Stimulated activated naive B cell treated with anti-CD40 and anti-IgM and Interleukin-4, amounts not matched to agents 10 μg/mL and 1 μg/mL and 100 μg/mL, for 72 hours (primary cell): ENCODE results near the gene PPP6R2.
"Not testable (repeated sequence)": the region's sequence is repeated elsewhere in the genome, so short reads cannot be mapped to it uniquely, and the experiment has no call there.

Source experiments
- ATAC-seq, 2 donors: fragments of 150-1000 bp; cut with Tn5 transposase; replicated peaks; 2 replicates each; pipeline ENCODE4 v1.10.0; 2021; ENCODE audit warnings: moderate library complexity in 1 of 2
- DNase-seq: peaks from one replicate; pipeline ENCODE4 v3.0.0; 2021
- H3K27ac Mint-ChIP-seq: one replicate; pipeline ENCODE4 v1.8.0; 2022; ENCODE audit warnings: mild to moderate bottlenecking, mixed read lengths
- H3K27me3 Mint-ChIP-seq, 2 donors: one replicate each; pipeline ENCODE4 v1.8.0; 2022; ENCODE audit warnings: mixed read lengths in 2 of 2
- H3K36me3 Mint-ChIP-seq, 2 donors: one replicate each; pipeline ENCODE4 v1.8.0; 2022; ENCODE audit warnings: mixed read lengths in 2 of 2, mild to moderate bottlenecking in 1 of 2
- H3K4me1 Mint-ChIP-seq, 2 donors: one replicate each; pipeline ENCODE4 v1.8.0; 2022; ENCODE audit warnings: mixed read lengths in 2 of 2, mild to moderate bottlenecking in 1 of 2
- H3K4me3 Mint-ChIP-seq, 2 donors: one replicate each; pipeline ENCODE4 v1.8.0; 2022; ENCODE audit warnings: mild to moderate bottlenecking in 2 of 2, mixed read lengths in 2 of 2, moderate library complexity in 1 of 2
- H3K9me3 Mint-ChIP-seq, 2 donors: one replicate each; pipeline ENCODE4 v1.8.0; 2022; ENCODE audit warnings: mixed read lengths in 2 of 2, mild to moderate bottlenecking in 1 of 2

Gene PPP6R2

DNA sequence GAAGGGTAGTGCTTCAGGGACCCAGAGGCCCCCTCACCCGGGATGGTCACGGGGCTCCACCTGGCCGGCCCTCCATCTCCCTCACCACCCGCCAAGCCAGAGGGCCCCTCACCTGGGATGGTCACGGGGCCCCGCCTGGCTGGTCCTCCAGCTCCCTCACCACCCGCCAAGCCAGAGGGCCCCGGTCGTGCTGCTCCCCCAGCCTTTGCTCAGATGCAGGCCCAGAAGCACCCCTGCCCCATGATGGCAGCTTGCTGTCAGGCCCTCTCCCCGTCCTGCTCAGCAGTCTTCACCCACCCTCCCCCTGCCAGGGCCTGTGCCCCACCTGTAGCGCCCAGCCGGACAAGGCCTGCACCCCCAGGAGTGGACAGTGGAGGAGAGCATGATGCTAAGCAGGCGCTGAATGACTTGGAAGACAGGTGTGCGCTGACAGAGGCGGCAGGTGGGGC is 23.6 kb upstream of the PPP6R2 start:
- ATAC-seq (no peak), DNase-seq (no peak)
- Mint-ChIP-seq H3K9me3 (no peaks in the 10 kb centered on the region), H3K4me1 (peaks cover 12 to 17% of the 10 kb centered on the region in 2 donors), H3K27ac (no peak overlapping the region), H3K4me3 (no peak overlapping the region), H3K27me3 (no peaks in the 10 kb centered on the region), H3K36me3 (no peaks in the 10 kb centered on the region)

DNA sequence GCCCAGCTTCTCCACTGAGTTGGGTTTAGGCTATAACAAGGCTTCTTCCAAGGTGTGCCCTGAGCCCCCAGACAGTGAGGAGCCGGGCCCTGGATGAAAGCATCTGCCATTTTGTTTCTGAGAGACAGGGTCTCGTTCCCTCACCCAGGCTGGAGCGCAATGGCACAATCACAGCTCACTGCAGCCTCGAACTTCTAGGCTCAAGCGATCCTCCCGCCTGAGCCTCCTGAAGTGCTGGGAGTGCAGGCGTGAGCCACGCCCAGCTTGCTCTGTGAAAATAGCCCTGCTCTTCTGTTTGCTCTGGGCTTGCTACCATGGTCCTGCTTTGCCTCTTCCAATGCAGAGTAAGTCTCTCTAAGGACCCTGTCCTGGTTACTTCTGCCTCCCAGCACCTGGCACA is 23.0 kb upstream of the PPP6R2 start:
- Mint-ChIP-seq H3K27me3 (no peaks in the 10 kb centered on the region), H3K4me3 (no peak overlapping the region), H3K36me3 (no peaks in the 10 kb centered on the region), H3K9me3 (no peaks in the 10 kb centered on the region), H3K4me1 (peaks cover 6 to 13% of the 10 kb centered on the region in 2 donors), H3K27ac (no peak overlapping the region)
- DNase-seq (no peak), ATAC-seq (no peak)

DNA sequence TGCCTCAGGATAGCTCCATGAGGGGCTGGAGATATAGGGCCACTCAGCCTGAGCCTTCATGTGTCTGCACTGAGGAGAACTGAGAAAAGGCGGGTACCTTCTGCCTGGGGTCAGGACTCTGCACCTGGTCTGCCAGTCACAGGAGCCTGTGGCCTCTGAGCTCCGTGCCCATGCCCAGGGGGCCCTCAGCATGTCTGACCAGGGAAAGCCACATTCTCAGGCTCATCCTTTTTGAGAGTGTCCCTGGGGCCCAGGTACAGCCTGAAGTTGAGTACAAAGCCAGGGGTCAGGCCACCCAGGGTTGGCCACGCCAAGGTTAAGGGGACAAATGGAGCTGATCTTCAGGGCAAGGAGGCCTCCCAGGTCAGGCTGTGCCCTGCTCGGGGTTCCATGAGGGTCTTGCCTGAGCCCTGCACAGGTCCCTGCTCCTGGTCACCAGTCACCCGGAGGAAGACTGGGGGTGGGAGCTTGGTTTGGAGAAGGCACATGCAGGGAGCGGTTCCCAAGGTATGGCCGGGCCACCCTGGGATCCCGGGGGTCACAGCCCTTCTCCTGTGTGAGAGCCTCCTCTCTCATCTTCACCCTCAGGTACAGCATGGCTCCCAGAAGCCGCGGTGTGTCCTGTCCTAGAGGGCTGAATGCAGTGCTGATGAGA is 22.3 kb upstream of the PPP6R2 start:
- H3K9me3 Mint-ChIP-seq, result no peaks in the 10 kb centered on the region
- ATAC-seq, result no peak
- H3K4me3 Mint-ChIP-seq, result no peak overlapping the region
- no peak for DNase-seq
- H3K27me3 Mint-ChIP-seq, result peaks cover 5% of the 10 kb centered on the region in 2 donors
- peaks cover 2 to 9% of the 10 kb centered on the region in 2 donors for H3K4me1 Mint-ChIP-seq
- H3K27ac Mint-ChIP-seq, result no peak overlapping the region
- no peaks in the 10 kb centered on the region for H3K36me3 Mint-ChIP-seq

DNA sequence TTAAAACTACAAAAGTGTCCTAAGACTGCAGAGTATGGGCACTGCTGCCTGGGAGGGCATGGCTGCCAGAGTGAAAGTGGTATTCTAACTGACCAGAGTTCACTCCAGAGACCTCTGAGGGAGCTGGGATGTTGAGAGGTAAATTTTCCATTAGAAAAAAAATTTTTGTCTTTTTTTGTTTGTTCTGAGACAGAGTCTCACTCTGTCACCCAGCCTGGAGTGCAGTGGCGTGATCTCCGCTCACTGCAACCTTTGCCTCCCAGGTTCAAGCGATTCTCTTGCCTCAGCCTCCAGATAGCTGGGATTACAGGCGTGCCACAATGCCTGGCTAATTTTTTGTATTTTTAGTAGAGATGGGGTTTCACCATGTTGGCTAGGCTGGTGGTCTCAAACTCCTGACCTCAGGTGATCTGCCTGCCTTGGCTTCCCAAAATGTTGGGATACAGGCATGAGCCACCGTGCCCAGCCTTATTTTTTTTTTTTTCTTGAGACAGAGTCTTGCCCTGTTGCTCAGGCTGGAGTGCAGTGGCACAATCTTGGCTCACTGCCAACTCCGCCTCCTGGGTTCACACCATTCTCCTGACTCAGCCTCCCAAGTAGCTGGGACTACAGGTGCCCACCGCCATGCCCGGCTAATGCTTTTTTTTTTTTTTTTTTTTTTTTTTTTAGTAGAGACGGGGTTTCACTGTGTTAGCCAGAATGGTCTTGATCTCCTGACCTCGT is 20.6 kb upstream of the PPP6R2 start:
- H3K36me3 Mint-ChIP-seq, DNase-seq, H3K9me3 Mint-ChIP-seq, H3K4me3 Mint-ChIP-seq, ATAC-seq, H3K27ac Mint-ChIP-seq: not testable (repeated sequence)
- Mint-ChIP-seq H3K4me1 (peaks cover 12 to 13% of the 10 kb centered on the region in 2 donors), H3K27me3 (peaks cover 10 to 12% of the 10 kb centered on the region in 2 donors)

DNA sequence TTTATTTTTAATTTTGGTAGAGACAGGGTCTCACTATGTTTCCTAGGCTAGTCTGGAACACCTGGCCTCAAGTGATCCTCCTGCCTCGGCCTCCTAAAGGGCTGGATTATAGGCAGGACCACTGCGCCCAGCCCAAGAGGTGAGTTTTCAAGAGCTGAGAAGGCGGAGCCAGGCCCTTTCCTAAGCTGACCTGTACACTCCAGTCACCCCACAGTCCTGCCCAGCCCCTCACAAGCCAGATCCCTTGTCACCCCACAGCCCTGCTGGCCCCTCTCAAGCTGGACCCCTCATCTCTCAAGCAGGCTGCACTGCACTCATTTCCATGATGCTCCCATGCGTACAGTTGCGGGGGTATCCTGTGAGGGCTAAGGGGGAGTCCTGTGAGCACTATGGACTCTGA is 19.2 kb upstream of the PPP6R2 start:
- no peaks in the 10 kb centered on the region for H3K36me3 Mint-ChIP-seq
- no peak overlapping the region for H3K27ac Mint-ChIP-seq
- H3K4me3 Mint-ChIP-seq, result no peak overlapping the region

DNA sequence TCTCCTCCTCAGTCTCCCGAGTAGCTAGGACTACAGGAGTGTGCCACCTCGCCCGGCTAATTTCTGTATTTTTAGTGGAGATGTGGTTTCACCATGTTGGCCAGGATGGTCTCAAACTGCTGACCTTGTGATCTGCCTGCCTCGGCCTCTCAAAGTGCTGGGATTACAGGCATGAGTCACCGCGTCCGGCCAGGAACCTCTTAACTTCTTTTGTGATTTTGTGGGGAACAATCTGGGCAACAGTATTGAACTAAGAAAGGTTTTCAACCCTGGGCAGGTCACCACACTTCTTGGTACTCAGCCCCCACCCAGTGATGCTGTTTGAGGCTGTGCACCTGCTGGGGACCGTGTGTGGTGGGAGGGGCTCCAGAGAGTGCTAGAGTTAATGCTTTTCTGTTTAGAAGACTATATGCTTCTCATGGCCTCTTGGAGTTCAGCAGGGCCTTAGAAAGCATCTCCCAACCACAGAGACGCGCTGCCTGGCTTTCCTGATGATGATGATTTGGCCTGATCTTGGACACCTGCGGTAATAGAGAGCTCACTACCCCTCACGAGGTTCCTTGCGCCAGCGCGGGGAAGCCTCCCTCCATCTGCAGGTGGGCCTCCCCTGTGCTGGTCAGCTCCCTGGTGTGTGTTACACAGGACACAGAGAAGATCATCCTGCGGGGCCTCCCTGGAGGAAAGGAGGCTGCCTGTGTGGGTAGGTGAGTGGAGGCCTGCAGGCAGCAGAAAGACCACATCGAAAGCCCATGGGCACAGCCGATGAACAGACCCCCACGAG is 17.5 kb upstream of the PPP6R2 start:
- peak overlapping the region; percentile 87 to 88 for H3K4me3 Mint-ChIP-seq
- DNase-seq, result no peak
- peaks cover 11 to 21% of the 10 kb centered on the region in 2 donors for H3K4me1 Mint-ChIP-seq
- ATAC-seq, result no peak
- peaks cover 10 to 12% of the 10 kb centered on the region in 2 donors for H3K27me3 Mint-ChIP-seq
- no peaks in the 10 kb centered on the region for H3K9me3 Mint-ChIP-seq
- no peaks in the 10 kb centered on the region for H3K36me3 Mint-ChIP-seq
- H3K27ac Mint-ChIP-seq, result peak overlapping the region; percentile 79

More for the DNA sequence above, 19.2 kb upstream of the PPP6R2 start:
- Mint-ChIP-seq H3K4me1 (peaks cover 12 to 16% of the 10 kb centered on the region in 2 donors), H3K9me3 (no peaks in the 10 kb centered on the region), H3K27me3 (peaks cover 10 to 12% of the 10 kb centered on the region in 2 donors)
- no peak for ATAC-seq
- no peak for DNase-seq

DNA sequence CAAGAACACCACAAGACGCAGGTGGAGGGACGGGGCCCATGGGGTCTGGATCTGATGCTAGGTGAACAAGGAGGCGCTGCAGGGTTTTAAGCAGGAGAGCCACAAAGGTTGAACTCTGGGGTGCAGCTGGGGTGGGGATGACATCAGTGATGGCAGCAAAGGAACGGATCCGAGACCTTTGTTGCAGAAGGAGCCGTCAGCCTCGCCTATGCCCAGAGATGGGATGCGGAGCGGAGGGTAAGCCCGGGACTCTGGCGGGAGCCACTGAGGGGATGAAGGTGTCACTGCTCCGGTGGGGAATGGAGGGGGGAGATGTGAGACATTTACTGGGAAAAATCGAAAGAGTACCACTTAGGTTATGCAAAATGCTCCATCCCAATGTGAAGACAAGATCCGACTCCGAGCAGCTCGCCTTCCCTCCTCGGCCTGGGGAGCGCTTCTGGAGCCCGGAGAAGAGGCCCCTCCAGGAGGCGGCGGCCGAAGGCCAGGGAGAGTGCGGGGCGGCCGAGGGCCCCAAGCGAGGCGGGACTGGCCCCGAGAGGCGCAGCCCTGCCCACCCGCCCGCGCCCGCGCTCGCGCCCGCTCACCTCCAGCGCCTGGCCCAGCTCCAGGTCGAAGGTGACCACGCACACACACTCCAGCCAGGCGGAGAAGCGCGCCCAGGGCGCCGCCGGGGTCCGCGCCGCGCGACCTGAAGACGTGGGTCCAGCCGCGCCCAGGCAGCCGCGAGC is 16.7 kb upstream of the PPP6R2 start:
- Mint-ChIP-seq H3K27me3 (peaks cover 10 to 12% of the 10 kb centered on the region in 2 donors), H3K36me3 (no peaks in the 10 kb centered on the region), H3K27ac (peak overlapping the region; percentile 91), H3K4me3 (peak overlapping the region; percentile 87 to 88), H3K4me1 (peaks cover 11 to 21% of the 10 kb centered on the region in 2 donors), H3K9me3 (no peaks in the 10 kb centered on the region)
- DNase-seq (no peak), ATAC-seq (no peak)

DNA sequence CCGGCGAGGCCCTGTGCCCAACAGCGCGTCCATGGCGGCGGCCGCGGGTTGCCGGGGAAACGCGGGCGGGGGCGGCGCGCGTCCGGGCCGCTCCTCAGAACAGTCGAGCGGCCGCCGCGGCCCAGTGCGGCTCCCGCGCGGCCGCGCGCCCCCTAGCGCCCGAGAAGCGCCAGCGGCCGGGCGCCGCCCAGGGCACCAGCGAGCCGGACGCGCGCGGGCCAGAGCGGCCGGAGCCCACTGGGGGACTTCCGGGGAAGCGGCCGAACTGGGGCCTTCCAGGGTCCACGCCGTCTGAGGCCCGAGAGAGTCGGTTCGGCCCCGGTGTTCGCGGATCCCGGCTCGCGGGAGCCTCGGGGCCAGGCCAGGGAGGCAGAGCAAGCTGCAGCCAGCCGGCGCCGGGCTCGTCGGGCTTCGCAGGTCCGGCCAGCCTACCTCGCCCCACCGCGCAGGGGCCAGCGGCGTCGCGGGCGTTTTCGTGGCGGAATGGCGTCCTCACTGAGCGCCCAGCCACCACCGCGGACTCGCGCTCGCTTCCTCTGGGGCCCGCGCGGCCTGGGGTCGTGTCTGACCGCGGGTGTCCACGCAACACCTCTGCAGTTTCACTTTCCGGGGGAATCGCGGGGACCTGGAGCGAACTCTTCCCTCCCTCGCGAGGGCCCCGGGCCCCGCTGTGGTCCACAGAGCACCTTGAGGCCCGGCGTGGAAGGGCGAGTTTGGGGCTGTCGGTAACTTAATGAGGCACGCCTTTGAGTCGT is 16.0 kb upstream of the PPP6R2 start, which contains the start of gene DENND6B:
TSS of gene DENND6B (minus strand) at position 57 of the 755 bp plus-strand sequence. CDS start at position 33, 24 bp downstream.
- Mint-ChIP-seq H3K4me1 (peaks cover 11 to 21% of the 10 kb centered on the region in 2 donors), H3K4me3 (peak within 1 kb of the TSS; percentile 87 to 92), H3K36me3 (no peaks in the 10 kb centered on the region), H3K9me3 (no peaks in the 10 kb centered on the region), H3K27ac (peak within 1 kb of the TSS; percentile 91), H3K27me3 (peaks cover 10 to 12% of the 10 kb centered on the region in 2 donors)
- ATAC-seq (peak; percentile 93 to 94), DNase-seq (peak; percentile 64)

DNA sequence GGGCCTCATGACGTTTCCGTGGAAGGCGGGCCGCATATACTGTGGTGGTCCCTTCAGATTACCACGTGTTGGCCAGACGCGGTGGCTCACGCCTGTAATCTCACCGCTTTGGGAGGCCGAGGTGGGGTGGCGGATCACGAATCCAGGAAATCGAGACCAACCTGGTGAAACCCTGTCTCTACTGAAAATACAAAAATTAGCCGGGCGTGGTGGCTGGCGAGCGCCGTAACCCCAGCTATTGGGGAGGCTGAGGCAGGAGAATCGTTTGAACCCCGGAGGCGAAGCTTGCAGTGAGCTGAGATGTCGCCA is 15.5 kb upstream of the PPP6R2 start:
- H3K27ac Mint-ChIP-seq, result peak overlapping the region; percentile 91
- H3K9me3 Mint-ChIP-seq, result no peaks in the 10 kb centered on the region

DNA sequence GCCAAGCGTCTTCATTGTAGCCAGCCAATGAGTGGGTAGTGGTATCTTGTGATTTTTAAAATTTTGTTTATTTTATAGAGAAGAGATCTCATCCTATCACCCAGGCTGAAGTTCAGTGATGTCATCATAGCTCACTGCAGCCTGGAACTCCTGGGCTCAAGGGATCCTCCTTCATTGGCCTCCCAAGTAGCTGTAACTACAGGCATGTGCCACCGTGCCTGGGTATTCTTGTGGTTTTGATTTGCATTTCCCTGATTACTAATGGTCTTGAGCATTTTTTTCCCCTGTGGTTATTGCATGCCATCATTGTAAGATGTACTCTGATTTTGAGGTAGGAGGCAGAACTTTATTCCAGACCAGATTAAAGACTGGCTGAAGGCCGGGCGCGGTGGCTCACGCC is 13.9 kb upstream of the PPP6R2 start:
- peaks cover 11 to 21% of the 10 kb centered on the region in 2 donors for H3K4me1 Mint-ChIP-seq
- no peak overlapping the region for H3K4me3 Mint-ChIP-seq
- H3K9me3 Mint-ChIP-seq, result no peaks in the 10 kb centered on the region
- ATAC-seq (no peak), DNase-seq (no peak)
- H3K36me3 Mint-ChIP-seq, result no peaks in the 10 kb centered on the region
- peaks cover 10 to 12% of the 10 kb centered on the region in 2 donors for H3K27me3 Mint-ChIP-seq
- no peak overlapping the region for H3K27ac Mint-ChIP-seq

More for the DNA sequence above, 15.5 kb upstream of the PPP6R2 start:
- Mint-ChIP-seq H3K27me3 (peaks cover 10 to 12% of the 10 kb centered on the region in 2 donors), H3K36me3 (no peaks in the 10 kb centered on the region), H3K4me3 (peak overlapping the region; percentile 83 to 92), H3K4me1 (peaks cover 11 to 21% of the 10 kb centered on the region in 2 donors)
- DNase-seq (no peak), ATAC-seq (no peak)

DNA sequence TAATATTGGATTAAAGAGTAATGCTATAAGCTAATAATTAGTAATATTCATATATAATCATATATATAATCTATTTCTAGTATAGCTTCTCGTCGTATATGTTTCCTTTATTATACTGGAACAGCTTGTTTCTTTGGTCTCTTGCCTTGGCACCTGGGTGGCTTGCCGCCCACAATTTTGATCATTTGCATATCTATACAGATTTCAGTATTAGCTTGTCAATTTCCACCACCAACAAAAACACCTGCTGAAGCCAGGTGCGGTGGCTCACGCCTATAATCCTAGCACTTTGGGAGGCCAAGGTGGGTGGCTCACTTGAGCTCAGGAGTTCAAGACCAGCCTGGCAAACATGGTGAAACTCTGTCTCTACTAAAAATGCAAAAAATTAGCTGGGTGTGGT is 8.7 kb upstream of the PPP6R2 start:
- not testable (repeated sequence) for DNase-seq, H3K36me3 Mint-ChIP-seq, H3K4me1 Mint-ChIP-seq, H3K27ac Mint-ChIP-seq, H3K27me3 Mint-ChIP-seq, H3K9me3 Mint-ChIP-seq, H3K4me3 Mint-ChIP-seq
- ATAC-seq, result peak in 1 of 2 donors; percentile 31

DNA sequence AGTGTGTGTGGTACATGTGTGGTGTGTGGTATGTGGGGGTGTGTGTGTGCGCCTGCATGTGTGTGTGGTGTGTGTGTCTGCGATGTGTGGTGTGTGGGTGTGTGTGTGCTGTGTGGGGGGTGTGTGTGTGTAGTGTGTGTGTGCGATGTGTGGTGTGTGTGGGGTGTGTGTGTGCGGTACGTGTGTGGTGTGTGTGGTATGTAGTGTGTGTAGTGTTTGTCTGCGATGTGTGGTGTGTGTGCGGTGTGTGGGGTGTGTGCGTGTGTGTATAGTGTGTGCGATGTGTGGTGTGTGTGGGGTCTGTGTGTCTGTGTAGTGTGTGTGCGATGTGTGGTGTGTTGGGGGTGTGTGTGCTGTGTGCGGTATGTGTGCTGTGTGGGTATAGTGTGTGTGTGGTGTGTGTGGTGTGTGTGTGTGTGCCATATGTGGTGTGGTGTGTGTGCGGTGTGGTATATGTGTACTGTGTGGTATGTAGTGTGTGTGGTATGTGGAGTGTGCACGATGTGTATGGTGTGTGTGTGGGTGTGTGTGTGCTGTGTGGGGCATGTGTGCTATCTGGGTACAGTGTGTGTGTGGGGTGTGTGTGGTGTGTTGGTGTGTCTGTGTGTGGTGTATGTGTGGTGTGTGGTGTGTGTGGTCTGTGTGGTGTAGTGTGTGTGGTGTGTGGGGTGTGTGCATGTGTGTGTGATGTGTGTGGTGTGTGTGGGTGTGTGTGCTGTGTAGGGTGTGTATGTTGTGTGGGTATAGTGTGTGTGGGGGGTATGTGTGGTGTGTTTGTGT is 5.7 kb upstream of the PPP6R2 start:
- no peaks in the 10 kb centered on the region for H3K36me3 Mint-ChIP-seq
- no peaks in the 10 kb centered on the region for H3K27me3 Mint-ChIP-seq
- no peaks in the 10 kb centered on the region for H3K9me3 Mint-ChIP-seq
- ATAC-seq (no peak), DNase-seq (no peak)
- peaks cover 1 to 12% of the 10 kb centered on the region in 2 donors for H3K4me1 Mint-ChIP-seq
- no peak overlapping the region for H3K4me3 Mint-ChIP-seq
- H3K27ac Mint-ChIP-seq, result no peak overlapping the region
